HepG2 (cell line): ENCODE data around the gene TMEM95. TPM values are rescaled to one million over a fixed set of nuclear protein-coding genes. Genes with fewer than 3 reads are reported as not detected.

Experiments used
- AGO1 ChIP-seq: fragments of 200-400 bp; formaldehyde crosslinking; IDR thresholded peaks from 2 replicates; pipeline ENCODE4 v1.6.1; 2017; ENCODE audit warnings: mild to moderate bottlenecking, low read depth, low read length, moderate library complexity; ENCODE audit not compliant: poor library complexity, severe bottlenecking
- CAMTA2 ChIP-seq: sonication (generic); formaldehyde crosslinking; IDR thresholded peaks from 2 replicates; pipeline ENCODE4 v1.4.0; 2020; ENCODE audit warnings: mild to moderate bottlenecking, missing genetic modification reagents, borderline replicate concordance
- CENPX ChIP-seq: sonication (generic); formaldehyde crosslinking; IDR thresholded peaks from 2 replicates; pipeline ENCODE4 v1.9.0; 2021; ENCODE audit warnings: mild to moderate bottlenecking, missing genetic modification reagents, moderate library complexity
- HCFC1 ChIP-seq: fragments of 150-350 bp; IDR thresholded peaks from 2 replicates; pipeline ENCODE4 v1.6.1; 2014; ENCODE audit warnings: low read depth, low read length
- HNRNPH1 ChIP-seq: fragments of 200-400 bp; formaldehyde crosslinking; optimal IDR thresholded peaks from 2 replicates; pipeline ENCODE3; 2017; ENCODE audit warnings: mild to moderate bottlenecking, low read depth, low read length
- KLF15 ChIP-seq: sonication (generic); formaldehyde crosslinking; IDR thresholded peaks from 2 replicates; pipeline ENCODE4 v1.8.1; 2023; ENCODE audit warnings: borderline replicate concordance, mild to moderate bottlenecking, inconsistent platforms, missing genetic modification reagents, mixed read lengths
- MLX ChIP-seq: IDR thresholded peaks from 2 replicates; pipeline ENCODE4 v1.6.1; 2016
- NFIB ChIP-seq: sonication (generic); formaldehyde crosslinking; IDR thresholded peaks from 2 replicates; pipeline ENCODE4 v1.9.0; 2021; ENCODE audit warnings: missing genetic modification reagents, mild to moderate bottlenecking, borderline replicate concordance
- NFKB2 ChIP-seq: sonication (generic); formaldehyde crosslinking; IDR thresholded peaks from 2 replicates; pipeline ENCODE4 v1.4.0; 2020; ENCODE audit warnings: missing genetic modification reagents, borderline replicate concordance
- NR0B2 ChIP-seq: sonication (generic); formaldehyde crosslinking; IDR thresholded peaks from 2 replicates; pipeline ENCODE4 v1.4.0; 2020; ENCODE audit warnings: mild to moderate bottlenecking, missing genetic modification reagents
- POLR2AphosphoS5 ChIP-seq: IDR thresholded peaks from 2 replicates; pipeline ENCODE4 v1.6.1; 2012; ENCODE audit warnings: low read depth, low read length
- RAD21 ChIP-seq: fragments of 450-650 bp; formaldehyde crosslinking; IDR thresholded peaks from 2 replicates; pipeline ENCODE4 v1.5.0; 2020; ENCODE audit warnings: mild to moderate bottlenecking
- SOX13 ChIP-seq, 3 experiments: fragments of 450-650 bp in 1 of 3; sonication (generic) in 1 of 3; formaldehyde crosslinking in 1 of 3; IDR thresholded peaks in 2 of 3; conservative IDR thresholded peaks in 1 of 3; 2 replicates each; pipeline versions ENCODE4 v1.5.0 to v1.6.1; 2016 to 2020; ENCODE audit warnings: antibody characterized with exemption in 1 of 3, mild to moderate bottlenecking in 1 of 3, missing compliant biosample characterization in 1 of 3, missing genetic modification reagents in 1 of 3, moderate library complexity in 1 of 3
- TAF1 ChIP-seq: sonication (generic); formaldehyde crosslinking; IDR thresholded peaks from 2 replicates; pipeline ENCODE4 v1.4.0; 2020; ENCODE audit warnings: missing genetic modification reagents
- TCF12 ChIP-seq, 2 experiments: fragments of 450-650 bp in 1 of 2; sonication (generic) in 1 of 2; formaldehyde crosslinking in 1 of 2; IDR thresholded peaks; 2 replicates each; pipeline versions ENCODE4 v1.6.1 to v1.8.0; 2017 to 2022; ENCODE audit warnings: antibody characterized with exemption in 1 of 2, mild to moderate bottlenecking in 1 of 2, missing genetic modification reagents in 1 of 2, moderate library complexity in 1 of 2
- TGIF2 ChIP-seq: IDR thresholded peaks from 2 replicates; pipeline ENCODE4 v1.6.1; 2016; ENCODE audit warnings: control low read depth, missing compliant biosample characterization
- ZMYM2 ChIP-seq: sonication (generic); formaldehyde crosslinking; IDR thresholded peaks from 2 replicates; pipeline ENCODE4 v1.8.0; 2022; ENCODE audit warnings: mild to moderate bottlenecking, missing genetic modification reagents
- ZNF20 ChIP-seq: sonication (generic); formaldehyde crosslinking; IDR thresholded peaks from 2 replicates; pipeline ENCODE4 v1.4.0; 2020; ENCODE audit warnings: mild to moderate bottlenecking, moderate library complexity, missing genetic modification reagents
- ZNF274 ChIP-seq: sonication (generic); formaldehyde crosslinking; IDR thresholded peaks from 2 replicates; pipeline ENCODE4 v1.5.1; 2020; ENCODE audit warnings: mild to moderate bottlenecking, missing genetic modification reagents
- ZNF746 ChIP-seq: sonication (generic); formaldehyde crosslinking; IDR thresholded peaks from 2 replicates; pipeline ENCODE4 v1.8.0; 2022; ENCODE audit warnings: mild to moderate bottlenecking, missing genetic modification reagents
- ZNF776 ChIP-seq: sonication (generic); formaldehyde crosslinking; IDR thresholded peaks from 2 replicates; pipeline ENCODE4 v1.4.0; 2020; ENCODE audit warnings: mild to moderate bottlenecking, missing genetic modification reagents
- ZSCAN12 ChIP-seq: sonication (generic); formaldehyde crosslinking; IDR thresholded peaks from 2 replicates; pipeline ENCODE4 v1.9.0; 2021; ENCODE audit warnings: mild to moderate bottlenecking, missing genetic modification reagents
- ZSCAN21 ChIP-seq: sonication (generic); formaldehyde crosslinking; IDR thresholded peaks from 2 replicates; pipeline ENCODE4 v1.8.0; 2022; ENCODE audit warnings: mild to moderate bottlenecking, missing genetic modification reagents, moderate library complexity, borderline replicate concordance
- polyA plus RNA-seq, 8 experiments: library from polyadenylated mRNA; depleted of rRNA in 3 of 8; stranded (reverse) in 7 of 8; unstranded in 1 of 8; fragments of >200 nt; fragmentation: Illumina TruSeq in 4 of 8; extraction: Trizol in 4 of 8; gene quantifications; 2 replicates each; pipeline versions ENCODE4 v1.2.1 to v1.2.3, GENCODE V29; 2011 to 2016; ENCODE audit warnings: low read depth in 4 of 8, missing spikeins in 1 of 8, mixed read lengths in 1 of 8; ENCODE audit not compliant: insufficient read depth in 1 of 8
- total RNA-seq, 5 experiments: library from RNA; depleted of rRNA; stranded (reverse); fragments of >200 nt; fragmentation: Illumina TruSeq; extraction: Trizol; gene quantifications; 2 replicates each; pipeline ENCODE4 v1.2.3, GENCODE V29; 2016; ENCODE audit warnings: low read depth in 1 of 5
- TF ChIP-seq, protein P1 (sequence below): sonication (generic); formaldehyde crosslinking; IDR thresholded peaks from 2 replicates; pipeline ENCODE4 v1.4.0; 2020; ENCODE audit warnings: missing genetic modification reagents, borderline replicate concordance
- TF ChIP-seq, protein P2 (sequence below): sonication (generic); formaldehyde crosslinking; conservative IDR thresholded peaks from 2 replicates; pipeline ENCODE4 v1.4.0; 2020; ENCODE audit warnings: missing genetic modification reagents
- TF ChIP-seq, protein P3 (sequence below): sonication (generic); formaldehyde crosslinking; IDR thresholded peaks from 2 replicates; pipeline ENCODE4 v1.8.1; 2023; ENCODE audit warnings: missing genetic modification reagents, mild to moderate bottlenecking, borderline replicate concordance

TMEM95 gene
- total and polyA plus RNA-seq, 2 of the 13 experiments (the other 11 are each of a cell fraction or from before 2014, with no cell fraction given), result not detected

DNA sequence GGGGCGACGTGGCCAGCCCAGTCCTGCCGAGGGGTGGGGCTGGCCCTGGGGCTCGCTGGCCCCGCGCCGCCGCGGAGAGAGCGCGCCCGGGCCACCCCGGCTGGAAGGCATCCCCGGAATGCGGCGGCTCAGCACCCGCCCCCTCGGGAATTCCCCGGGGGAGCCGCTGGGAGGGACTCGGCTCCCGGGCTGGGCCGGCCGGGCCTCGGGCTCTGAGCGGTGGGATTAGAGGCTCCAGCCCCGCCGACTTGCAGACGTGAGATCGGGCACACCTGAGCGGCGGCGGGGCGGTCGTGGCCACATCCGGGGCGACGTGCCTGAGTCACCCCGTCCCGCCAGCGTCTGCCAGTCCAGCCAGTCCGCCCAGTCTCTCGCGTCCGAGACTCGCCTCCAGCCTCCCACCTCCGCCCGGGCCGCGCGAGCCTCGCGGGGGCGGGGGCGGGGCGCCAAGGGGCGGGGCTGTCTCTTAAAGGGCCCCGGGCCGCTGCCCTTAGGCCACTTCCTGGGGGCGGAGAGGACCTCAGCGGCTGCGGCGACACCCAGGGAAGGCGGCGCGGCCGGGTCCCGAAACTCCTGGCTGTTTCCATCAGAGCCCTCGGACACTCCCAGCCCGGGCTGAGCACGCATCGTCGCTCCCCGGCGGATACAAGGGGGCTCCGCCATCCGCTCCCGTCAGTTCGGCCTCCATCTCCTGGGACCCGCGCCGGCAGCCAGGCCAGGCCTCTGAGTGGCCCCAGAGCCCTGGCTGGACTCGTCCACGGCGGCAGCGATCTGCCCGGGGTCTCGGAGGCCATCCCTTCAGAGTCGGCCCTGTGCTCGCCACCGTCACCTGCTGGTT lies 3.1 kb upstream of the TMEM95 start, which contains the start of gene KCTD11 (continued):
- TF ChIP-seq KLF15 (peak; percentile 68; the same call in 1 of the 2 replicates), HNRNPH1 (no peak), RAD21 (CRISPR knock-in tag) (peak; percentile 58; the same call in 1 of the 2 replicates), HCFC1 (peak; percentile 27; the same call in 1 of the 2 replicates), ZNF776 (peak; percentile 79), AGO1 (no peak), NFKB2 (CRISPR knock-in tag) (no peak; the same call in 1 of the 2 replicates), ZMYM2 (no peak), TGIF2 (no peak), MLX (CRISPR knock-in tag) (no peak), POLR2AphosphoS5 (peak; percentile 48), NFIB (CRISPR knock-in tag) (no peak), CAMTA2 (no peak; the same call in 1 of the 2 replicates), SOX13 (IDR thresholded peaks at IDR 0.05) (no peak), SOX13 (CRISPR knock-in tag; conservative IDR thresholded peaks at IDR 0.05 in 1 of 2, IDR thresholded peaks at IDR 0.05 in 1 of 2) (no peak; a peak in 1 of 4 replicates), ZNF746 (CRISPR knock-in tag) (peak; percentile 32), ZNF274 (CRISPR knock-in tag) (no peak), TAF1 (CRISPR knock-in tag) (peak; percentile 68; the same call in 1 of the 2 replicates), ZSCAN12 (CRISPR knock-in tag) (no peak), CENPX (no peak), TCF12 (IDR thresholded peaks at IDR 0.05) (no peak), TCF12 (CRISPR knock-in tag; IDR thresholded peaks at IDR 0.05) (peak; percentile 92), ZSCAN21 (CRISPR knock-in tag) (peak; percentile 71), NR0B2 (peak; percentile 81; the same call in 1 of the 2 replicates), ZNF20 (CRISPR knock-in tag) (peak; percentile 63; the same call in 1 of the 2 replicates)
- TF ChIP-seq, protein P1, sequence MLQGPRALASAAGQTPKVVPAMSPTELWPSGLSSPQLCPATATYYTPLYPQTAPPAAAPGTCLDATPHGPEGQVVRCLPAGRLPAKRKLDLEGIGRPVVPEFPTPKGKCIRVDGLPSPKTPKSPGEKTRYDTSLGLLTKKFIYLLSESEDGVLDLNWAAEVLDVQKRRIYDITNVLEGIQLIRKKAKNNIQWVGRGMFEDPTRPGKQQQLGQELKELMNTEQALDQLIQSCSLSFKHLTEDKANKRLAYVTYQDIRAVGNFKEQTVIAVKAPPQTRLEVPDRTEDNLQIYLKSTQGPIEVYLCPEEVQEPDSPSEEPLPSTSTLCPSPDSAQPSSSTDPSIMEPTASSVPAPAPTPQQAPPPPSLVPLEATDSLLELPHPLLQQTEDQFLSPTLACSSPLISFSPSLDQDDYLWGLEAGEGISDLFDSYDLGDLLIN (CRISPR knock-in tag), result peak; percentile 69; the same call in 1 of the 2 replicates
- TF ChIP-seq, protein P2, sequence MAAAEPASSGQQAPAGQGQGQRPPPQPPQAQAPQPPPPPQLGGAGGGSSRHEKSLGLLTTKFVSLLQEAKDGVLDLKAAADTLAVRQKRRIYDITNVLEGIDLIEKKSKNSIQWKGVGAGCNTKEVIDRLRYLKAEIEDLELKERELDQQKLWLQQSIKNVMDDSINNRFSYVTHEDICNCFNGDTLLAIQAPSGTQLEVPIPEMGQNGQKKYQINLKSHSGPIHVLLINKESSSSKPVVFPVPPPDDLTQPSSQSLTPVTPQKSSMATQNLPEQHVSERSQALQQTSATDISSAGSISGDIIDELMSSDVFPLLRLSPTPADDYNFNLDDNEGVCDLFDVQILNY (CRISPR knock-in tag), result no peak
- TF ChIP-seq, protein P3, sequence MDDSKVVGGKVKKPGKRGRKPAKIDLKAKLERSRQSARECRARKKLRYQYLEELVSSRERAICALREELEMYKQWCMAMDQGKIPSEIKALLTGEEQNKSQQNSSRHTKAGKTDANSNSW (CRISPR knock-in tag), result no peak
